GM21737 (cell line): ENCODE measurements around the gene MT1E.
"Not testable (repeated sequence)": the region's sequence is repeated elsewhere in the genome, so short reads cannot be mapped to it uniquely, and the experiment has no call there.

ENCODE experiments used
- ATAC-seq: cut with Tn5 transposase; IDR thresholded peaks from one replicate; pipeline ENCODE4 v1.9.1; 2021; ENCODE audit warnings: mild to moderate bottlenecking, moderate library complexity; ENCODE audit not compliant: unreplicated experiment

Gene MT1E

DNA sequence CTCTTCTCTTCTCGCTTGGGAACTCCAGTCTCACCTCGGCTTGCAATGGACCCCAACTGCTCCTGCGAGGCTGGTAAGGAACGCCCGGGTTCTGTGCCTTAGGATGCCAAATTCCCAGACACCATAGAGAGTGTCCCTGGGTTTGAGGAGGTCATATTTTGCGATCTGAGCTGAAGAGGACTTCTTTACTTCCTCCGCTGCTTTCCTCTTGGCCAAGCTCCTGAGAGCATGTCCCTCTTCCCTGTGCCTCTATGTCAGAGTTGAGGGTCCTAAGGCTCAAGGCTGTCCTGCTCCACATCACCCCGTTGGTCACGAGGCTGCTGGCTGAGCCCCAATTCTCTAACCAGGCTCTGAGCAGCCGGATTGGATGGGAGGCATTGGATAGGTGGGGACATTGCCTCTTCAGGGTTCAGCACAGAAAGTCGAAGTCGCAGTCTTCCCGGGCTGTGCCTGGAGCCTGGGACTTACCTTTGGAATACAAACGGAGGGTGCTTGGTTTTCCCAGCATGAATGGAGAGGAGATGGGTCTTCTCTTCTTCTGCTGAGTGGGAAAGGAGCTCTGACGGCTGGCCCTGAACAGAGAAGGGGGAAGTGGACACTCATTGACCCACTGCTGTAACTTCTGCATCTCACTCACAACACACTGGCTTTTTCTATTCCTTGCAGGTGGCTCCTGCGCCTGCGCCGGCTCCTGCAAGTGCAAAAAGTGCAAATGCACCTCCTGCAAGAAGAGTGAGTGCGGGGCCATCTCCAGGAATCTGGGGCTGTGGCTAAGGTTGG, 44.4 kb downstream of the MT1E start:
- no peak for ATAC-seq

DNA sequence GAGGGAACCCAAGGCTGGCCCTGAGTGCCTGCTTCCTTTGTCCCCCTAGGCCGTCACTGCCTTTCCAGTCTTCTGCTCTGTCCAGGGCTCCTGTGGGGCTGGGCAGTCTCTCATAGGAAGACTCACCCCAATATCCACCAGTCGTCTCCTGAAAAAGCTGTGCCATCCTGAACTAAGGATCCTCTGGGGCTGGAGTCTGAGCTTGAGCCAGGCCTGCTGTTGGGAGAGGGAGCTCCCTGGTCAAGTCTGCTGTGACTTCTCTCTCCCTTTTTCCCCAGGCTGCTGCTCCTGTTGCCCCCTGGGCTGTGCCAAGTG, 45.0 kb downstream of the MT1E start:
- ATAC-seq = no peak

DNA sequence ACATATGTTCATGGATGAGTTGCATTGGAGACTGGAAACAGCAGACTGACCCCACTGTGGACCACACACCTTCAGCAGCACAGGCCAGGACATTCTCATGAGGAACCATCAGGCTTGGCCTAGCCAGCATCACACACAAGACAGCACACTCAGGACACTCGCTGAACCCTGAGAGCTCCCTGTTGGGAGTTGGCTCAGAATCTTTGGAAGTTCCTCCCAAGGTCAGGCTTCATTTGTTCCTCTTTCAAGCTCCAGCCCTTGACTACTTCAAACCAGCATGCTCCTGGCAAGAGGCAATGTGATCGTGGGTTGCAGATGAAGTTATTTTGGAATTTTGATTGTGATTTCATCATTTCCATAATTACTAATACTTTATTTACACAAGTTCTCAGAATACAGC, 46.1 kb downstream of the MT1E start:
- ATAC-seq = not testable (repeated sequence)

DNA sequence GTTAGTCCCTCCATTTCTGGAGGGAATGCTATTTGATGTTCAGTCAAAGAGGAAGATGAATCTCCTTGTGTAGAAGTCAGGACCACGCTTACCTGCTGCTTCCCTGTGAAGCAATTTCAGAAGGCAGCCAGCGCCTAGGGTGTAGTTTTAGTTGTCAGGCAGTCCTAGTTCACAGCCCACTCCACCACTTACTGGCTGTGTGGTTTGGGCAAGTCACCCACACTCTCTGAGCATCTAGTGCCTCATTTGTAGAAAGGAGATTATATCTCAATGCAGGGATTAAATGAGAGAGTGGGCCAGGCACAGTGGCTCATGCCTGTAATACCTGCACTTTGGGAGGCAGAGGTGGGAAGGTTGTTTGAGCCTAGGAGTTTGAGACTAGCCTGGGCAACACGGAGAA, 46.6 kb downstream of the MT1E start:
- not testable (repeated sequence) for ATAC-seq

DNA sequence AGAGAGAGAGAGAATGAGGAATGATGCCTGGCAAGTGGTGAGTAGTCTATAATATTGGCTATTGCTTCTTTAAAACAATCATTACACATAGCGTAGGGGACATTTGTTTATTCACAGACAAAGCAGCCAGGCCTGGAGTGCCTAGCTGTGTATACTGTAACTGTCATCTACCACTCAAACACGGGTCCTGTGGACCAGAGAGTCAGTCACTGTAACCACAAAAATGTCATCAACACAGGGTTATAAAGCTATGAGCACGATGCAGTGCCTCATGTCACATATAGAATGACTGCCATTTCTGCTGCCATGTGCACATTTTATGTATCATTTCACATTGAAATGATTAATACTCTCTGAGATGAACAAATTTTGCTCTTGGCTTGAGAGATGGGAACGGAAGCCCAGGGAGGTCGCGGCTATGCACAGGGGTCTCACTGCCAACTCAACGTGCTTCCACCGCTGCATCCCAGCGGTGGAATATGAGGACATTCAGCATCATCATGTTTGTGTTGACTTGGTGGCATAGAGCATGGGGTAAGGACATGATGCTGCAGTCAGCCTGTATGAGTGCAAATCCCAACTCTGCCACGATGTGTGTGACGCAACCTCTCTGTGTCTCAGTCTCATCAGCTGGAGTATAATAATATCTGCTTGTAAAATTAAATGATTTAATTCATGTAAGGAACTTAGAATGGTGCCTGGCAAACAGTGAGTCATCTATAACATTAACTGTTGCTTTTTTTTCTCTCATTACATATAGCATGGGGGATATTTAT, 47.4 kb downstream of the MT1E start:
- no peak for ATAC-seq

DNA sequence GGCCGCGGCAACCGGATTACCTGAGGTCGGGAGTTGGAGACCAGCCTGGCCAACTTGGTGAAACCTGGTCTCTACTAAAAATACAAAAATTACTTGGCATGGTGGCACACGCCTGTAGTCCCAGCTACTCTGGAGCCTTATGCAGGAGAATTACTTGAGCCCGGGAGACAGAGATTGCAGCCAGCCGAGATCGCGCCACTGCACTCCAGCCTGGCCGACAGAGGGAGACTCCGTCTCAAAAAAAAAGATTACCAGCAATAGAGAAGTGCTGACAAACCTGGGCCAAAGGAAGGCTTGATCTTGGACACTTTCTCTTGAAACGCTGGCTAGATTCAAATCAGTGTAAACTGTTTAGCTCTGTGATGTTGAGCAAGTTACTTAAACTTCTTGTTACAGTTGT, 48.3 kb downstream of the MT1E start:
- no peak for ATAC-seq

DNA sequence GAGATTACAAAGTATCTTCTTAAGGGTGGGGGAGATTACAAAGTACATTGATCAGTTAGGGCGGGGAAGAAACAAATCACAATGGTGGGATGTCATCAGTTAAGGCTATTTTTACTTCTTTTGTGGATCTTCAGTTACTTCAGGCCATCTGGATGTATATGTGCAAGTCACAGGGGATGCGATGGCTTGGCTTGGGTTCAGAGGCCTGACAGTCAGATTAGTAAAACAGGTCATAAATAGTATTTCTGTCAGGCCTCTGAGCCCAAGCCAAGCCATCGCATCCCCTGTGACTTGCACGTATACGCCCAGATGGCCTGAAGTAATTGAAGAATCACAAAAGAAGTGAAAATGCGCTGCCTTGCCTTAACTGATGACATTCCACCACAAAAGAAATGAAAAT, 49.0 kb downstream of the MT1E start:
- not testable (repeated sequence) for ATAC-seq

DNA sequence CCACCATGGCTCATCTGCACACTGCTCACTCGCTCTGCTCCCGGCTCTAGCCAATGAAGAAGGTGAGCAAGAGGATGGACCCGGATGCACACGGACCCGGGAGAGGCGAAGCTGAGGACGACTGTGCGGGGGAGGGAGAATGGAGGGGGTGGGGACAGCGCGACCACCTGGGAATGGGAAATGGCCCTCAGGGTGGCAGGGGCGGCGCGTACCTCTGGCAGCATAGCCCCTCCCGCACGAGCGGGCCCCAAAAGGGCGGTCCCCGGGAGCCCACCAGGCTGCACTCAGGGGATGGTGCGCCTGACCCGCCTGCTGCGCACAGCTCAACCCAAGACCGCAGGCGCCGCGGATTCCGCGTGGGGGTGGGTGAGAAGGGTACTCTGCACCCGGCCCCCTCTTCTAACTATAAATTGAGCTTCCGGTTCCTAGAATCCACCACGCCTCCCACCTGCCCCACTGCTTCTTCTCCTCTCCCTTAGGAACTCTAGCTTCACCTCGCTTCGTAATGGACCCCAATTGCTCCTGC, 50.2 kb downstream of the MT1E start:
- no peak for ATAC-seq
